Testis (tissue), 2 donors: ENCODE results near the gene RAD23B.

Source experiments
- POLR2A ChIP-seq: fragments of 450-650 bp; IDR thresholded peaks from one replicate; pipeline ENCODE4 v1.6.1; 2017; ENCODE audit warnings: antibody characterized with exemption, mild to moderate bottlenecking, moderate library complexity
- TF ChIP-seq, protein P1 (sequence below), 3 experiments: fragments of 450-650 bp in 2 of 3; fragments of 200-600 bp in 1 of 3; sonication (generic) in 1 of 3; IDR thresholded peaks; one replicate each; pipeline ENCODE4 v1.5.1; 2016 to 2019; ENCODE audit warnings: antibody characterized with exemption in 3 of 3, mild to moderate bottlenecking in 2 of 3, moderate library complexity in 1 of 3

DNA sequence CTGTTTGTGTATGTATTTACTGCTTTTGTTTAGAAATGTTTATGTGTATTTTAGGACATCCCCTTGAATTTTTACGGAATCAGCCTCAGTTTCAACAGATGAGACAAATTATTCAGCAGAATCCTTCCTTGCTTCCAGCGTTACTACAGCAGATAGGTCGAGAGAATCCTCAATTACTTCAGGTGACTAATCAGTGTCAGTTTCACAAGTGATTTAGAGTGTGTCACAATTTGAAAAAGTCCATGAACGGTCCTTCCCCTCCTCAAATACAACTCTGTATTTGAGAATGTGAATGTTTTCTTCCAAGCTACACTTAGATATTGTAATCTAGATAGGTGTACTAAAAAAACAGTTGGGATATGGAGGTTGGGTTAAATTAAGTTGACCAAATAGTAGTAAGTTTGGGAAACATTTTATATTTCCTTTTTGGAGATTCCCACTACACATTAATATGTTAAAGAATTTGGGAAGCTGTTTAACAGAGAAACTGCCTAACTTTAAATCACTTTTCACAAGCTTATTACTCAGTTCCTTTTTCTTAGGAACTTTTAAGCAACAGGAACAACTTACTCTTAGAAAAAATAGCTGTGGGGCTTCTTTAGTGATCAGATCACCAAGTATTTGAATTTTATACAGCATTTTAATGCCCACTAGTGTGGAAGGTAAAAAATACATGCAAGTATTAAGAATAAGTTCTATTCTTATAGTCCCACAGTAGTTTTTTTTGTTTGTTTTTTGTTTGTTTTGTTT lies 40.9 kb downstream of the RAD23B start:
- TF ChIP-seq, protein P1, sequence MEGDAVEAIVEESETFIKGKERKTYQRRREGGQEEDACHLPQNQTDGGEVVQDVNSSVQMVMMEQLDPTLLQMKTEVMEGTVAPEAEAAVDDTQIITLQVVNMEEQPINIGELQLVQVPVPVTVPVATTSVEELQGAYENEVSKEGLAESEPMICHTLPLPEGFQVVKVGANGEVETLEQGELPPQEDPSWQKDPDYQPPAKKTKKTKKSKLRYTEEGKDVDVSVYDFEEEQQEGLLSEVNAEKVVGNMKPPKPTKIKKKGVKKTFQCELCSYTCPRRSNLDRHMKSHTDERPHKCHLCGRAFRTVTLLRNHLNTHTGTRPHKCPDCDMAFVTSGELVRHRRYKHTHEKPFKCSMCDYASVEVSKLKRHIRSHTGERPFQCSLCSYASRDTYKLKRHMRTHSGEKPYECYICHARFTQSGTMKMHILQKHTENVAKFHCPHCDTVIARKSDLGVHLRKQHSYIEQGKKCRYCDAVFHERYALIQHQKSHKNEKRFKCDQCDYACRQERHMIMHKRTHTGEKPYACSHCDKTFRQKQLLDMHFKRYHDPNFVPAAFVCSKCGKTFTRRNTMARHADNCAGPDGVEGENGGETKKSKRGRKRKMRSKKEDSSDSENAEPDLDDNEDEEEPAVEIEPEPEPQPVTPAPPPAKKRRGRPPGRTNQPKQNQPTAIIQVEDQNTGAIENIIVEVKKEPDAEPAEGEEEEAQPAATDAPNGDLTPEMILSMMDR (IDR thresholded peaks at IDR 0.05), result no peak
- no peak for TF ChIP-seq POLR2A
